Activated CD4-positive, CD25-positive, alpha-beta regulatory T cell treated with anti-CD3 and anti-CD28 coated beads, Interleukin-2, amount 50 U/mL, for 24 hours (primary cell): ENCODE results near the gene DCLK1.

Experiments
- ATAC-seq, 2 donors: fragments of 150-1000 bp; cut with Tn5 transposase; one replicate each; pipeline ENCODE4 v1.10.0; 2021; ENCODE audit warnings: mild to moderate bottlenecking in 1 of 2, moderate library complexity in 1 of 2

Gene DCLK1

GRCh38 chr13:35817642-35818607, 313.3 kb downstream of the DCLK1 start:
- no peak for ATAC-seq

- ATAC-seq: no peak
These were observed 316.6 kb downstream of the DCLK1 start for GRCh38 chr13:35814605-35815011.

GRCh38 chr13:35812736-35813135, 318.4 kb downstream of the DCLK1 start:
- ATAC-seq: no peak

GRCh38 chr13:35810321-35810720, 320.9 kb downstream of the DCLK1 start:
- no peak for ATAC-seq

- ATAC-seq: no peak
These were observed 322.3 kb downstream of the DCLK1 start for GRCh38 chr13:35808846-35809245.

- no peak for ATAC-seq
These were observed 326.3 kb downstream of the DCLK1 start for GRCh38 chr13:35804901-35805300.

- no peak for ATAC-seq
These were observed 333.2 kb downstream of the DCLK1 start for GRCh38 chr13:35797991-35798390.

GRCh38 chr13:35797244-35797643, 333.9 kb downstream of the DCLK1 start:
- ATAC-seq: no peak

GRCh38 chr13:35796623-35797022, 334.6 kb downstream of the DCLK1 start:
- no peak for ATAC-seq

- no peak for ATAC-seq
These were observed 336.3 kb downstream of the DCLK1 start for GRCh38 chr13:35794734-35795389.

- ATAC-seq: no peak
These were observed 337.4 kb downstream of the DCLK1 start for GRCh38 chr13:35793823-35794222.

- no peak for ATAC-seq
These were observed 338.3 kb downstream of the DCLK1 start for GRCh38 chr13:35792911-35793310.

- no peak for ATAC-seq
These were observed 339.2 kb downstream of the DCLK1 start for GRCh38 chr13:35792021-35792420.

- no peak for ATAC-seq
These were observed 339.9 kb downstream of the DCLK1 start for GRCh38 chr13:35791184-35791851.

- ATAC-seq: no peak
These were observed 341.6 kb downstream of the DCLK1 start for GRCh38 chr13:35789335-35790165.

GRCh38 chr13:35787937-35788336, 343.2 kb downstream of the DCLK1 start:
- no peak for ATAC-seq

- no peak for ATAC-seq
These were observed 345.4 kb downstream of the DCLK1 start for GRCh38 chr13:35785576-35786303.

- ATAC-seq: no peak
These were observed 346.8 kb downstream of the DCLK1 start for GRCh38 chr13:35784286-35784951.

GRCh38 chr13:35782793-35783192, 348.4 kb downstream of the DCLK1 start:
- no peak for ATAC-seq

- ATAC-seq: no peak
These were observed 349.9 kb downstream of the DCLK1 start for GRCh38 chr13:35781036-35782000.
